Stimulated activated CD8-positive, alpha-beta memory T cell treated with anti-CD3 and anti-CD28 coated beads, Interleukin-2, amount 100 ng/mL, for 1 hour (primary cell): ENCODE results near the gene HSFX4.
A peak's percentile ranks its signal among the peaks of the same experiment; 100 is the strongest.
"Not testable (repeated sequence)": the region's sequence is repeated elsewhere in the genome, so short reads cannot be mapped to it uniquely, and the experiment has no call there.

Experiments used
- DNase-seq, 2 donors: peaks; one replicate each; pipeline ENCODE4 v3.0.0-alpha.2; 2020; ENCODE audit warnings: low read depth in 2 of 2

HSFX4 gene

GRCh38 chrX:149937871-149938426 lies 8.6 kb downstream of the HSFX4 start:
- DNase-seq = no peak

GRCh38 chrX:149938427-149938880 lies 9.1 kb downstream of the HSFX4 start, which contains the start of gene EOLA2:
TSS of gene EOLA2 (minus strand) at chrX:149938491. CDS start at chrX:149933874, 4,617 bp downstream.
- peak; percentile 79 to 83 for DNase-seq

- peak; percentile 67 to 82 for DNase-seq
These were observed 9.7 kb downstream of the HSFX4 start for GRCh38 chrX:149938881-149939654.

GRCh38 chrX:149939655-149939904 lies 10.2 kb downstream of the HSFX4 start:
- DNase-seq = no peak

- peak; percentile 68 to 81 for DNase-seq
These were observed 10.7 kb downstream of the HSFX4 start for GRCh38 chrX:149939905-149940673.

- DNase-seq = not testable (repeated sequence)
These were observed 11.3 kb downstream of the HSFX4 start for GRCh38 chrX:149940674-149941024.

GRCh38 chrX:149945087-149945670 lies 15.8 kb downstream of the HSFX4 start:
- DNase-seq = not testable (repeated sequence)

GRCh38 chrX:149945820-149946219 lies 16.4 kb downstream of the HSFX4 start:
- not testable (repeated sequence) for DNase-seq

GRCh38 chrX:149946932-149947331 lies 17.6 kb downstream of the HSFX4 start:
- not testable (repeated sequence) for DNase-seq

- no peak for DNase-seq
These were observed 18.6 kb downstream of the HSFX4 start for GRCh38 chrX:149948016-149948415.

GRCh38 chrX:149949743-149950436 lies 20.5 kb downstream of the HSFX4 start:
- DNase-seq = no peak

GRCh38 chrX:149950681-149951080 lies 21.3 kb downstream of the HSFX4 start:
- DNase-seq = no peak

GRCh38 chrX:149961572-149961971 lies 32.2 kb downstream of the HSFX4 start:
- DNase-seq = no peak

GRCh38 chrX:149962010-149962409 lies 32.6 kb downstream of the HSFX4 start:
- DNase-seq = no peak

GRCh38 chrX:149962859-149963757 lies 33.7 kb downstream of the HSFX4 start:
- no peak for DNase-seq

- no peak for DNase-seq
These were observed 49.8 kb downstream of the HSFX4 start for GRCh38 chrX:149979126-149979644.
